PC-3 (cell line): ENCODE measurements around the gene QPCTL. TPM values are rescaled to one million over a fixed set of nuclear protein-coding genes. Genes with fewer than 3 reads are reported as not detected.

Source experiments
- ATAC-seq: fragments of 200-7000 bp; cut with Tn5 transposase; 2 replicates; pipeline ENCODE4 v1.9.1; 2020; ENCODE audit warnings: mild to moderate bottlenecking, moderate library complexity
- BruUV-seq: library from RNA; stranded (reverse); fragments of 400-500 nt; replicated peaks from 2 replicates; lab custom pipeline; 2021; lab: Mats Ljungman, UMichigan
- CTCF ChIA-PET: fragments of 300-600 bp; sonication (Branson Sonifier 250); formaldehyde crosslinking; loops from one replicate; lab custom pipeline; 2022; ENCODE audit warnings: antibody characterized with exemption; lab: Charles Lee
- POLR2A ChIA-PET: fragments of 300-600 bp; sonication (Branson Sonifier 250); formaldehyde crosslinking; loops from one replicate; lab custom pipeline; 2022; ENCODE audit warnings: antibody characterized with exemption; ENCODE audit not compliant: unreplicated experiment; lab: Charles Lee
- DNase-seq: peaks from one replicate; pipeline ENCODE4 v3.0.0-alpha.2; 2015
- H2AFZ ChIP-seq: fragments of 300-600 bp; sonication (generic); 2 replicates; pipeline ENCODE4 v1.6.0; 2016; ENCODE audit warnings: antibody characterized with exemption, low read length
- H3F3A ChIP-seq: fragments of 300-600 bp; sonication (generic); one replicate; pipeline ENCODE4 v1.6.0; 2017; ENCODE audit warnings: antibody characterized with exemption, low read length, control low read depth, mild to moderate bottlenecking; ENCODE audit not compliant: unreplicated experiment
- H3K27ac ChIP-seq: fragments of 300-600 bp; sonication (generic); 2 replicates; pipeline ENCODE4 v1.5.1; 2016; ENCODE audit warnings: mild to moderate bottlenecking, low read length
- H3K27me3 ChIP-seq: fragments of 300-600 bp; sonication (generic); 2 replicates; pipeline ENCODE4 v1.6.1; 2016; ENCODE audit warnings: low read length, mixed read lengths
- H3K36me3 ChIP-seq: fragments of 300-600 bp; sonication (generic); 2 replicates; pipeline ENCODE4 v1.6.1; 2016; ENCODE audit warnings: low read depth, mixed run types, low read length, mixed read lengths
- H3K4me1 ChIP-seq: fragments of 300-600 bp; sonication (generic); 2 replicates; pipeline ENCODE4 v1.5.1; 2016; ENCODE audit warnings: low read length; ENCODE audit not compliant: insufficient read depth
- H3K4me2 ChIP-seq: fragments of 300-600 bp; sonication (generic); 2 replicates; pipeline ENCODE4 v1.6.0; 2016; ENCODE audit warnings: low read length
- H3K4me3 ChIP-seq: fragments of 300-600 bp; sonication (generic); 2 replicates; pipeline ENCODE4 v1.5.1; 2016; ENCODE audit warnings: mild to moderate bottlenecking, low read length, mixed read lengths
- H3K79me2 ChIP-seq: fragments of 300-600 bp; sonication (generic); 2 replicates; pipeline ENCODE4 v1.6.1; 2017; ENCODE audit warnings: low read length, mixed read lengths
- H3K9ac ChIP-seq: fragments of 300-600 bp; sonication (generic); 2 replicates; pipeline ENCODE4 v1.6.0; 2016; ENCODE audit warnings: mild to moderate bottlenecking, low read length
- H3K9me2 ChIP-seq: fragments of 300-600 bp; sonication (generic); replicated peaks from 2 replicates; pipeline ENCODE4 v1.6.1; 2016; ENCODE audit warnings: mixed run types, low read length, mixed read lengths
- H3K9me3 ChIP-seq: fragments of 300-600 bp; sonication (generic); 2 replicates; pipeline ENCODE4 v1.6.1; 2016; ENCODE audit warnings: low read length, mixed read lengths
- H4K20me1 ChIP-seq: fragments of 300-600 bp; sonication (generic); 2 replicates; pipeline ENCODE4 v1.6.1; 2016; ENCODE audit warnings: low read length, mixed read lengths
- CTCF ChIP-seq: fragments of 300-600 bp; sonication (generic); conservative IDR thresholded peaks from 2 replicates; pipeline ENCODE4 v1.5.1; 2017; ENCODE audit warnings: antibody characterized with exemption, low read depth, mild to moderate bottlenecking, low read length
- EZH2 ChIP-seq: fragments of 300-600 bp; sonication (generic); IDR thresholded peaks from one replicate; pipeline ENCODE4 v1.6.1; 2017; ENCODE audit warnings: antibody characterized with exemption, mild to moderate bottlenecking, low read length; ENCODE audit not compliant: unreplicated experiment
- EZH2phosphoT487 ChIP-seq: fragments of 300-600 bp; sonication (generic); IDR thresholded peaks from 2 replicates; pipeline ENCODE4 v1.6.1; 2018; ENCODE audit warnings: mild to moderate bottlenecking, antibody characterized with exemption, low read length, borderline replicate concordance
- intact Hi-C: fragments of 100-400 bp; cut with micrococcal nuclease; formaldehyde crosslinking; loops from 2 replicates; pipeline ENCODE4 v1.9.0; 2023
- total RNA-seq: library from RNA; depleted of rRNA; stranded (reverse); fragments of >200 nt; gene quantifications from 2 replicates; pipeline ENCODE4 v1.2.3, GENCODE V29; 2014

Gene QPCTL
- total RNA-seq, 1 experiment from 2014 or later = 9.8 TPM

- TF ChIP-seq EZH2phosphoT487 (no peak), EZH2 (no peak), CTCF (no peak)
- Histone ChIP-seq H4K20me1 (no peaks in the 10 kb centered on the region), H3K9me2 (no peaks in the 10 kb centered on the region), H3K4me2 (no peak overlapping the region), H3K36me3 (no peaks in the 10 kb centered on the region), H3K27me3 (no peaks in the 10 kb centered on the region), H3K79me2 (no peaks in the 10 kb centered on the region), H3K4me1 (no peaks in the 10 kb centered on the region), H3K9ac (no peak overlapping the region), H2AFZ (no peak overlapping the region), H3F3A (no peaks in the 10 kb centered on the region), H3K4me3 (no peak overlapping the region), H3K27ac (no peak overlapping the region), H3K9me3 (no peaks in the 10 kb centered on the region)
- ChIA-PET POLR2A (no interaction called here), CTCF (no interaction called here)
- no TSS peak for BruUV-seq
- DNase-seq (no peak), ATAC-seq (no peak)
- intact Hi-C loops = no loop called here
These were observed 38.8 kb upstream of the QPCTL start for GRCh38 chr19:45653634-45654033.

DNA sequence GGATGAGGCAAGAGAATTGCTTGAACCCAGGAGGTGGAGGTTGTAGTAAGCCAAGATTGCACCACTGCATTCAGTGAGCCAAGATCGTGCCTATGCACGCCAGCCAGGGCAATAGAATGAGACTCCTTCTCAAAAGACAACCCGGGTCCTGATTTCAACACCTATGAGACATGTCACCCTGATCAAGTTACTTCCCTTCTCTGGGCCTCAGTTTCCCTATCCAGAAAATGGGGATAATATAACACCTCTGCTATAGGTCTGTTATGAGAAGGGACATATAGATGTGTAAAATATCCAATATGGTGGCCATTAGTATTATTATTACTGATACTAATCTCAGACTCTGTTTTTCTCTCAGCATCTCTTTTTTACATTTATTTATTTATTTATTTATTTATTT, 37.4 kb upstream of the QPCTL start:
- ChIA-PET POLR2A (no interaction called here), CTCF (no interaction called here)
- Histone ChIP-seq H3K9ac (no peak overlapping the region), H3K27me3 (no peaks in the 10 kb centered on the region), H2AFZ (no peak overlapping the region), H3K27ac (no peak overlapping the region), H3K4me1 (no peaks in the 10 kb centered on the region), H3K9me3 (no peaks in the 10 kb centered on the region), H3K36me3 (no peaks in the 10 kb centered on the region), H3K9me2 (no peaks in the 10 kb centered on the region), H3K4me3 (no peak overlapping the region), H3F3A (no peaks in the 10 kb centered on the region), H3K4me2 (no peak overlapping the region), H4K20me1 (no peaks in the 10 kb centered on the region), H3K79me2 (no peaks in the 10 kb centered on the region)
- no peak for DNase-seq
- TF ChIP-seq EZH2 (no peak), CTCF (no peak), EZH2phosphoT487 (no peak)
- intact Hi-C loops = no loop called here
- BruUV-seq = no TSS peak
- ATAC-seq = no peak

DNA sequence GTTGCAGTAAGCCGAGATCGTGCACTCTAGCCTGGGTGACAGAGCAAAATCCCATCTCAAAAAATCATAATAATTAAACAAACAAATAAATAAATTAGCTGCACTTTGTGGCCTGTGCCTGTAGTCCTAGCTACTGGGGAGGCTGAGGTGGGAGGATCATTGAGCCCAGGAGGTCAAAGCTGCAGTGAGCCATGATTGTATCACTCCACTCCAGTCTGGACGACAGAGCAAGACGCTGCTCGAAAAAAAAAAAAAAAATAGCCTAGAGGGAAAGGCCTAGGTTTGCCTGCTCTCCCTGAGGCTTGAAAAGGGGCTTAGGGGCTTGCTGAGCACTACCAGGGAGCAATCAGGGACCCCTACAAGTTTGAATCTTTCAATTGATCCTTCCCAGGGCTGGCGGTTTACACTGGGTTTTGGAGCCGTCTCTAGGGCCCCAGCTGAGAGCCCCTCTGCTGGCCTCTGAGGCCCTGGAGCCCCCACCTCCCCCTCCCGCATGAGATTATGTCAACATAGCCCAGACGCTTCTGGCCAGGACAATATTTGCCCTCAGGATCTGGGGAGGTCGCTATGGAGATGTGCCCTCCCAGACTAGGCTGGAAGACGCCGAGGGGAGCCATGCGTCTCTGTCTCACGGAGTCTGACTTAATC, 34.8 kb upstream of the QPCTL start:
- DNase-seq (no peak), ATAC-seq (no peak)
- H4K20me1 ChIP-seq = no peaks in the 10 kb centered on the region
- H3K9me3 ChIP-seq = no peaks in the 10 kb centered on the region
- no TSS peak for BruUV-seq
- H3K4me2 ChIP-seq = no peak overlapping the region
- H3K9ac ChIP-seq = no peak overlapping the region
- no peaks in the 10 kb centered on the region for H3K9me2 ChIP-seq
- POLR2A ChIA-PET = no interaction called here
- no peaks in the 10 kb centered on the region for H3K79me2 ChIP-seq
- H3F3A ChIP-seq = no peaks in the 10 kb centered on the region
- no peaks in the 10 kb centered on the region for H3K36me3 ChIP-seq
- no peak for TF ChIP-seq EZH2
- no peak for TF ChIP-seq EZH2phosphoT487
- TF ChIP-seq CTCF = no peak
- intact Hi-C loops = no loop called here
- H3K27ac ChIP-seq = no peak overlapping the region
- no peaks in the 10 kb centered on the region for H3K4me1 ChIP-seq
- H3K4me3 ChIP-seq = no peak overlapping the region
- CTCF ChIA-PET = no interaction called here
- no peak overlapping the region for H2AFZ ChIP-seq
- no peaks in the 10 kb centered on the region for H3K27me3 ChIP-seq
